Lung (tissue), 12 donors: ENCODE data around the gene SHISA3. TPM values are rescaled to one million over a fixed set of nuclear protein-coding genes. Genes with fewer than 3 reads are reported as not detected.

Source experiments
- ATAC-seq: fragments of 200-7000 bp; cut with Tn5 transposase; one replicate; pipeline ENCODE4 v1.9.1; 2020; ENCODE audit warnings: moderate number of reproducible peaks; ENCODE audit not compliant: insufficient read depth, low FRiP score
- DNase-seq, 3 donors: peaks; one replicate each; pipeline ENCODE4 v3.0.0-alpha.2; 2013 to 2017
- H3K27ac ChIP-seq, 2 donors: one replicate each; pipeline ENCODE4 v1.5.1; 2013; ENCODE audit warnings: mild to moderate bottlenecking in 2 of 2, moderate library complexity in 2 of 2, control low read depth in 1 of 2, inconsistent platforms in 1 of 2, low read depth in 1 of 2, low read length in 1 of 2
- H3K27me3 ChIP-seq, 3 donors: one replicate each; pipeline ENCODE4 v1.5.1; 2013; ENCODE audit warnings: low read length in 2 of 3; ENCODE audit not compliant: control insufficient read depth in 3 of 3, insufficient read depth in 3 of 3
- H3K36me3 ChIP-seq, 4 donors: one replicate each; pipeline ENCODE4 v1.5.1; 2013; ENCODE audit warnings: low read length in 4 of 4, mild to moderate bottlenecking in 1 of 4, moderate library complexity in 1 of 4; ENCODE audit not compliant: control insufficient read depth in 4 of 4, insufficient read depth in 4 of 4
- H3K4me1 ChIP-seq, 5 donors: one replicate each; pipeline ENCODE4 v1.5.1; 2013; ENCODE audit warnings: low read length in 5 of 5, mild to moderate bottlenecking in 2 of 5, moderate library complexity in 1 of 5; ENCODE audit not compliant: control insufficient read depth in 5 of 5, insufficient read depth in 5 of 5
- H3K4me3 ChIP-seq: one replicate; pipeline ENCODE4 v1.5.1; 2013; ENCODE audit warnings: mild to moderate bottlenecking, control low read depth, moderate library complexity
- H3K9ac ChIP-seq, 2 donors: one replicate each; pipeline ENCODE4 v1.5.1; 2013; ENCODE audit warnings: low read length in 2 of 2, control low read depth in 1 of 2; ENCODE audit not compliant: insufficient read depth in 1 of 2
- H3K9me3 ChIP-seq, 4 donors: one replicate each; pipeline ENCODE4 v1.5.1; 2013; ENCODE audit warnings: low read length in 3 of 4, mild to moderate bottlenecking in 1 of 4, moderate library complexity in 1 of 4; ENCODE audit not compliant: control insufficient read depth in 4 of 4, insufficient read depth in 3 of 4
- WGBS, 2 donors: extraction: QIAGEN DNeasy Blood & Tissue Kit; methylation state at CpG; one replicate each; pipeline ENCODE4 v1.1.7; 2013; 5-methylcytosine and 5-hydroxymethylcytosine counted together
- polyA plus RNA-seq, 2 donors: library from polyadenylated mRNA; stranded (reverse); fragments of 200-250 nt; gene quantifications; one replicate each; pipeline ENCODE4 v1.2.1, GENCODE V29; 2013
- total RNA-seq, 2 donors: library from RNA; depleted of rRNA in 1 of 2; stranded (reverse); fragments of >200 nt in 1 of 2; gene quantifications; one replicate each; pipeline ENCODE4 v1.2.1, GENCODE V29; 2014 to 2021
- TF ChIP-seq, protein P1 (sequence below): IDR thresholded peaks from 2 replicates; pipeline ENCODE4 v1.5.1; 2012; ENCODE audit warnings: mild to moderate bottlenecking; ENCODE audit errors: control extremely low read depth, extremely low read depth
- donor health status: control.
- donor health status: control.
- donor health status: Bipolar disorder and iron deficiency.
- donor health status: healthy.
- donor health status: DM: yes; HTN: yes; CAD: no.

Gene SHISA3
- total and polyA plus RNA-seq, 4 donors: 1.00 to 13.5 (median 2.0) TPM

DNA sequence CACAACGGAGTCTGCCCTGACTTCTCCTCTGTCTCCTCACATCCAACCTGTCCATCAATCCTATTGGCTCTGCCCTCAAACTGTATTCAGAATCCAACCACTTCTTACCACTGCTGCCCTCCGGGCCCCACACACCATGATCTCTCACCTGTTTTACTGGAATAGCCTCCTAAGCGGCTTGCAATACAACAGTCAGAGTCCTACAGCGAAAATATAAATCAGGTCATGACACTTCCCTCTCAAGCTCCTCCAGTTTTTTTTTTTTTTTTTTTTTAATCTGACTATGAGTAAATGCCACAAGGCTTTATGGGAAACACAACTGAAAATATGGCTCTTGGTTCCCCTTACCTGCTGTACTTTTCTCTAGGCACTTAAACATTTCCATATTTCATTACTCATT, 42.8 kb downstream of the SHISA3 start:
- Histone ChIP-seq H3K9me3 (no peaks in the 10 kb centered on the region), H3K9ac (no peak overlapping the region), H3K36me3 (peaks cover 0 to 24% (median 11%) of the 10 kb centered on the region in 4 donors), H3K4me3 (no peak overlapping the region), H3K27ac (no peak overlapping the region), H3K27me3 (no peaks in the 10 kb centered on the region), H3K4me1 (no peaks in the 10 kb centered on the region)
- ATAC-seq (no peak), DNase-seq (no peak)
- TF ChIP-seq, protein P1, sequence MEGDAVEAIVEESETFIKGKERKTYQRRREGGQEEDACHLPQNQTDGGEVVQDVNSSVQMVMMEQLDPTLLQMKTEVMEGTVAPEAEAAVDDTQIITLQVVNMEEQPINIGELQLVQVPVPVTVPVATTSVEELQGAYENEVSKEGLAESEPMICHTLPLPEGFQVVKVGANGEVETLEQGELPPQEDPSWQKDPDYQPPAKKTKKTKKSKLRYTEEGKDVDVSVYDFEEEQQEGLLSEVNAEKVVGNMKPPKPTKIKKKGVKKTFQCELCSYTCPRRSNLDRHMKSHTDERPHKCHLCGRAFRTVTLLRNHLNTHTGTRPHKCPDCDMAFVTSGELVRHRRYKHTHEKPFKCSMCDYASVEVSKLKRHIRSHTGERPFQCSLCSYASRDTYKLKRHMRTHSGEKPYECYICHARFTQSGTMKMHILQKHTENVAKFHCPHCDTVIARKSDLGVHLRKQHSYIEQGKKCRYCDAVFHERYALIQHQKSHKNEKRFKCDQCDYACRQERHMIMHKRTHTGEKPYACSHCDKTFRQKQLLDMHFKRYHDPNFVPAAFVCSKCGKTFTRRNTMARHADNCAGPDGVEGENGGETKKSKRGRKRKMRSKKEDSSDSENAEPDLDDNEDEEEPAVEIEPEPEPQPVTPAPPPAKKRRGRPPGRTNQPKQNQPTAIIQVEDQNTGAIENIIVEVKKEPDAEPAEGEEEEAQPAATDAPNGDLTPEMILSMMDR: no peak
- 99% methylated on average over 4 of the region's 4 CpGs for WGBS, 2 donors

DNA sequence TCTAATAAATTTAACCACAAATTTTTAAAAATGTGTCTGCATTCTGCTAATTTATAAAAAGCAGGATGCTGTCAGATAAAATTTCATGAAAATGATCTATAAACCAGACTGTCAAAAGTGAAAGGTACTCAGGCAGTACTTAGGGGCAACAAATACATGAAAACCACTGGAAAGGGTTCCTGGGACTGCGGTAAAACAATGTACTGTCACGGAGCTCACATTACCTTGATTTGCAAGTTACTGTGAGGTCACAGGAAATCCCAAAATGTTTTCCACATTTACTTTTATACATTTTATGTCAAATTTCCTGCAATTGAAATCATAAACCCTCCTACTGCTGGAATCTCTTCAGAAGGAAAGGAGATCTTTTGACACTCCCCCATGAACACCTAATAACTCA, 45.3 kb downstream of the SHISA3 start:
- Histone ChIP-seq H3K4me1 (no peaks in the 10 kb centered on the region), H3K9me3 (no peaks in the 10 kb centered on the region), H3K4me3 (no peak overlapping the region), H3K27ac (no peak overlapping the region), H3K9ac (no peak overlapping the region), H3K36me3 (peaks cover 0 to 19% (median 6%) of the 10 kb centered on the region in 4 donors), H3K27me3 (no peaks in the 10 kb centered on the region)
- no peak for ATAC-seq
- TF ChIP-seq, protein P1: no peak
- no peak for DNase-seq
- 88 to 94% methylated on average over 2 of the region's 2 CpGs for WGBS, 2 donors

DNA sequence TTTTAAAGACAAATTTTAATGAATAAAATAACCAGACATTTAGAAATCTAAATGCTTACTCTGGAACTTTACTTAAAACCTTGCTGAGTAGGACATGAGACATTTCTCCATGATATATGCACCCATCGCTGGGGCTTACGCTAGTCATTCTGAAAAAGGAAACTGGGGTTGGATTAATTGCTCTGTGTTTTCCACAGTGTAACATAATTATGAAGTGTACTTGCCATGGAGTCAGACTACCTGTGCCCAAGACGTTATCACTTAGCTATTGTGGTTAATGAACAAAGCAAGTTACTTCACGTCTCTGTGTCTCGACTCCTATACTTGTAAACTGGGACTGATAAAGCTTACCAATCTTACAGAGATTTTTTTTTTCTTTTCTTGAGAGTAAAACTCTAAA, 47.8 kb downstream of the SHISA3 start:
- Histone ChIP-seq H3K9ac (no peak overlapping the region), H3K9me3 (no peaks in the 10 kb centered on the region), H3K4me1 (no peaks in the 10 kb centered on the region), H3K27ac (no peak overlapping the region), H3K36me3 (peaks cover 0 to 10% (median 6%) of the 10 kb centered on the region in 4 donors), H3K27me3 (no peaks in the 10 kb centered on the region), H3K4me3 (no peak overlapping the region)
- ATAC-seq (no peak), DNase-seq (no peak)
- TF ChIP-seq, protein P1: no peak
- 90 to 93% methylated on average over 5 of the region's 5 CpGs for WGBS, 2 donors

DNA sequence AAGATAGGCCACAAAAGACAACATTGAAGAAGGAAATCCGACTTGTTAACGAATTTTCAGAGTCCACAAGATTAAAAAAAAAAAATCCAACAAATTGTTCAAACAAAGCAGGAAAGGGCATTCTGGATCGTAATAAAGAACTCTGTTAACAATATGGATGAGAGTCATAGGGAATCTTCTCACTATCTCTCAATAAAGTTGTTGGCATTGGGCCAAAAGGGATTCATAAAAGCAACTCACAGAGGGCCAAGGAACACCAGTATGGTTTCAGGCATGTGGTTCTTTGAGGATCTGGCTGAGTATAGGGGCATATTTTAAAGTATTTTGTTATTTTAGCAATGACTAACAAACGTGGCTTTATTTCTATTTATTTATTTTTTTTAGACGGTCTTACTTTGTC, 49.5 kb downstream of the SHISA3 start:
- H3K9me3 ChIP-seq: no peaks in the 10 kb centered on the region
- ATAC-seq: no peak
- TF ChIP-seq, protein P1: no peak
- no peak overlapping the region for H3K27ac ChIP-seq
- H3K9ac ChIP-seq: no peak overlapping the region
- no peaks in the 10 kb centered on the region for H3K4me1 ChIP-seq
- H3K36me3 ChIP-seq: peaks cover 0 to 10% (median 6%) of the 10 kb centered on the region in 4 donors
- 63 to 75% methylated on average over 5 of the region's 5 CpGs for WGBS, 2 donors
- H3K27me3 ChIP-seq: no peaks in the 10 kb centered on the region
- DNase-seq: no peak
- no peak overlapping the region for H3K4me3 ChIP-seq
